Natural killer cell (primary cell): ENCODE data around the gene RDM1. TPM values are rescaled to one million over a fixed set of nuclear protein-coding genes. Genes with fewer than 3 reads are reported as not detected.

Source experiments
- ATAC-seq, 3 donors: fragments of 150-1000 bp in 2 of 3; fragments of 200-7000 bp in 1 of 3; cut with Tn5 transposase; 1 replicate in 1 of 3; 2 replicates in 2 of 3; pipeline ENCODE4 v1.10.0; 2021; ENCODE audit warnings: mild to moderate bottlenecking in 2 of 3, moderate library complexity in 2 of 3
- DNase-seq, 2 donors: peaks; one replicate each; pipeline versions ENCODE4 v3.0.0 to v3.0.0-alpha.2; 2013 to 2021; ENCODE audit warnings: mixed read lengths in 1 of 2
- H3K27ac ChIP-seq: one replicate; pipeline ENCODE4 v1.5.1; 2013; ENCODE audit warnings: mild to moderate bottlenecking, low read length
- H3K27me3 ChIP-seq: one replicate; pipeline ENCODE4 v1.6.1; 2013; ENCODE audit warnings: low read length; ENCODE audit not compliant: control insufficient read depth, insufficient read depth
- H3K36me3 ChIP-seq: one replicate; pipeline ENCODE4 v1.6.1; 2013; ENCODE audit warnings: low read length; ENCODE audit not compliant: control insufficient read depth, insufficient read depth
- H3K4me1 ChIP-seq: one replicate; pipeline ENCODE4 v1.6.1; 2013; ENCODE audit warnings: low read length; ENCODE audit not compliant: control insufficient read depth, insufficient read depth
- H3K4me3 ChIP-seq: one replicate; pipeline ENCODE4 v1.5.1; 2013; ENCODE audit warnings: low read length
- H3K9me3 ChIP-seq: one replicate; pipeline ENCODE4 v1.6.1; 2013; ENCODE audit warnings: low read length; ENCODE audit not compliant: control insufficient read depth, insufficient read depth
- H3K27ac Mint-ChIP-seq, 2 donors: one replicate each; pipeline ENCODE4 v1.8.0; 2022; ENCODE audit warnings: mild to moderate bottlenecking in 2 of 2, mixed read lengths in 2 of 2, moderate library complexity in 1 of 2
- H3K27me3 Mint-ChIP-seq, 2 donors: one replicate each; pipeline ENCODE4 v1.8.0; 2022; ENCODE audit warnings: low read depth in 2 of 2, mixed read lengths in 2 of 2
- H3K36me3 Mint-ChIP-seq: one replicate; pipeline ENCODE4 v1.8.0; 2022; ENCODE audit warnings: mixed read lengths
- H3K4me1 Mint-ChIP-seq, 2 donors: one replicate each; pipeline ENCODE4 v1.8.0; 2022; ENCODE audit warnings: mixed read lengths in 2 of 2
- H3K4me3 Mint-ChIP-seq: one replicate; pipeline ENCODE4 v1.8.0; 2022; ENCODE audit warnings: mild to moderate bottlenecking, moderate library complexity, mixed read lengths
- H3K9me3 Mint-ChIP-seq, 2 donors: one replicate each; pipeline ENCODE4 v1.8.0; 2022; ENCODE audit warnings: mixed read lengths in 2 of 2
- CTCF ChIP-seq: fragments of 200-600 bp; IDR thresholded peaks from one replicate; pipeline ENCODE4 v1.8.0; 2022; ENCODE audit warnings: antibody characterized with exemption
- WGBS: methylation state at CpG from one replicate; pipeline ENCODE4 v1.1.7; 2013; ENCODE audit warnings: missing lambda C conversion rate; ENCODE audit not compliant: insufficient coverage; 5-methylcytosine and 5-hydroxymethylcytosine counted together
- intact Hi-C: fragments of 100-400 bp; cut with micrococcal nuclease; formaldehyde crosslinking; loops from one replicate; pipeline ENCODE4 v1.14.2; 2022
- total RNA-seq, 4 donors: library from RNA; stranded (reverse); fragments of 120-200 nt in 1 of 4; gene quantifications; one replicate each; pipeline versions ENCODE4 v1.2.3 to v1.2.4, GENCODE V29; 2013 to 2022

RDM1 gene
- total RNA-seq, 3 donors from 2014 or later (not counting 1 experiment from before 2014, with no cell fraction given): 0.48 to 1.00 (median 0.61) TPM

- no peak for TF ChIP-seq CTCF
- no peaks in the 10 kb centered on the region for H3K9me3 ChIP-seq
- H3K9me3 Mint-ChIP-seq: no peaks in the 10 kb centered on the region
- H3K27me3 ChIP-seq: no peaks in the 10 kb centered on the region
- peak overlapping the region; percentile 97 to 98 for H3K27ac Mint-ChIP-seq
- H3K4me1 ChIP-seq: peaks cover 91% of the 10 kb centered on the region
- no peaks in the 10 kb centered on the region for H3K27me3 Mint-ChIP-seq
- H3K4me1 Mint-ChIP-seq: peaks cover 79 to 88% of the 10 kb centered on the region in 2 donors
- peak overlapping the region; percentile 75 for H3K27ac ChIP-seq
- 47% methylated on average over 4 of the region's 4 CpGs for WGBS
- DNase-seq (peak in 1 of 2 donors; percentile 51), ATAC-seq (no peak)
- H3K36me3 Mint-ChIP-seq: no peaks in the 10 kb centered on the region
- no peak overlapping the region for H3K4me3 ChIP-seq
- peak overlapping the region; percentile 63 for H3K4me3 Mint-ChIP-seq
- no peaks in the 10 kb centered on the region for H3K36me3 ChIP-seq
- intact Hi-C loops: loop anchor here (2.0 to 5.0 kb wide), 4 partner anchors 176 to 649 kb away; partner anchors contain the start of genes CCL4L2 and SLFN5
These were observed 39.3 kb downstream of the RDM1 start for GRCh38 chr17:35891269-35891668.

GRCh38 chr17:35890774-35891155 is 39.8 kb downstream of the RDM1 start:
- peak; percentile 76 to 81 for DNase-seq
- no peak overlapping the region for H3K4me3 ChIP-seq
- no peak for TF ChIP-seq CTCF
- 35% methylated on average over 4 of the region's 4 CpGs for WGBS
- no peaks in the 10 kb centered on the region for H3K36me3 ChIP-seq
- H3K27me3 Mint-ChIP-seq: no peaks in the 10 kb centered on the region
- peaks cover 86% of the 10 kb centered on the region for H3K4me1 ChIP-seq
- peak overlapping the region; percentile 75 for H3K27ac ChIP-seq
- intact Hi-C loops: loop anchor here (2.0 to 5.0 kb wide), 4 partner anchors 176 to 648 kb away; partner anchors contain the start of genes CCL4L2 and SLFN5
- H3K36me3 Mint-ChIP-seq: no peaks in the 10 kb centered on the region
- peak; percentile 40 to 76 (median 67) for ATAC-seq
- peak overlapping the region; percentile 63 for H3K4me3 Mint-ChIP-seq
- no peaks in the 10 kb centered on the region for H3K9me3 Mint-ChIP-seq
- H3K27me3 ChIP-seq: no peaks in the 10 kb centered on the region
- peak overlapping the region; percentile 97 to 98 for H3K27ac Mint-ChIP-seq
- H3K4me1 Mint-ChIP-seq: peaks cover 74 to 83% of the 10 kb centered on the region in 2 donors
- H3K9me3 ChIP-seq: no peaks in the 10 kb centered on the region

GRCh38 chr17:35889818-35890773 is 40.5 kb downstream of the RDM1 start:
- no peaks in the 10 kb centered on the region for H3K27me3 ChIP-seq
- peak overlapping the region; percentile 76 for H3K27ac ChIP-seq
- ATAC-seq: peak; percentile 21 to 51 (median 32)
- DNase-seq: peak in 1 of 2 donors; percentile 62
- Mint-ChIP-seq H3K4me3 (peak overlapping the region; percentile 80), H3K27me3 (no peaks in the 10 kb centered on the region), H3K9me3 (no peaks in the 10 kb centered on the region), H3K27ac (peak overlapping the region; percentile 97 to 98), H3K36me3 (no peaks in the 10 kb centered on the region), H3K4me1 (peaks cover 67 to 82% of the 10 kb centered on the region in 2 donors)
- intact Hi-C loops: loop anchor here (1.0 to 5.0 kb wide), 6 partner anchors 8 to 648 kb away; partner anchors contain the start of genes CCL4L2, CCL5 and SLFN5
- no peaks in the 10 kb centered on the region for H3K9me3 ChIP-seq
- 75% methylated on average over 1 of the region's 2 CpGs for WGBS
- H3K36me3 ChIP-seq: no peaks in the 10 kb centered on the region
- H3K4me3 ChIP-seq: no peak overlapping the region
- TF ChIP-seq CTCF: no peak
- H3K4me1 ChIP-seq: peaks cover 79% of the 10 kb centered on the region
